LHCN-M2 (cell line): Measurements from ENCODE around the gene SLC22A2. TPM values are rescaled to one million over a fixed set of nuclear protein-coding genes. Genes with fewer than 3 reads are reported as not detected.

Source experiments
- DNase-seq: peaks from one replicate; pipeline ENCODE4 v3.0.0-alpha.2; 2012; ENCODE audit warnings: low read depth
- total RNA-seq: library from RNA; depleted of rRNA; stranded (reverse); fragments of >200 nt; gene quantifications from 2 replicates; pipeline ENCODE4 v1.2.3, GENCODE V29; 2014; rRNA removed

SLC22A2 gene
- total RNA-seq, 1 experiment from 2014 or later = not detected

DNA sequence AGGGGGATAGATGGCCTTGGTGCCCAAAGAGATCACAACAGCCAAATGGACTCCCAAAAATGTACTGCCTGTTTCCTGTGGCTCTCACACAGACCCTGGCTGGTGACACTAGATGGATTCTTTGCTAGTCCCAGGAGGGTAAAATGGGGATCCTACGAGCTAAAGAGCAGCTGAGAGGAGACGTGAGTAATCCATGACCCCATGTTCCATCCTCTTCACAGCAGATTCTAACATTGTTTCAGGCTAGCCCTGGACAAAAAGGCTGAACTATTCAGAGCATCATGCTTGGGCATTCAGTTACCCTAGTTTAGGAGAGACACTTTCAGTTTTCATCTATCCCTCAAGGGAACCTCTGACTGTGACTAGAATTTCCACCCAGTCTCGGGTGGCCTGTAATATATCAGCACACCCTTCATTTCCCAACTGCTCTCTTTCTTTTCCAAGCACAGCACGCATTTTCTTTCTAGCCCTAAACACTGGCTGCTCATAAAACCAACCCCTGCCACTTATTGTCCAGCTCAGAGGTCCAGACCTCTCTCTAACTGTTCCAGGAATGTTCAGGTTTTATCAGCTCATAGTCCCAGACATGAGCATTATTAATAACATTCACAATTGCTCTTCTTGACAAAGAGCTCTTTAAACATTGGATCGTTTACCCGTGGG, 88.5 kb downstream of the SLC22A2 start:
- DNase-seq = peak; percentile 14

GRCh38 chr6:160167604-160168399, 90.8 kb downstream of the SLC22A2 start:
- peak; percentile 6 for DNase-seq

Other genes with a start within 250 kb of the SLC22A2 start
- 0.17 and 0.19 TPM in 2 replicates for gene SLC22A1, start 137.0 kb downstream of the SLC22A2 start, total RNA-seq
- 0.06 TPM in 1 of 2 replicates, not detected in the other for gene SLC22A3, start 89.6 kb upstream of the SLC22A2 start, total RNA-seq